GM21529 (cell line): ENCODE data around the gene NCBP3.
"Not testable (repeated sequence)": the region's sequence is repeated elsewhere in the genome, so short reads cannot be mapped to it uniquely, and the experiment has no call there.

Source experiments
- ATAC-seq: cut with Tn5 transposase; IDR thresholded peaks from one replicate; pipeline ENCODE4 v1.9.1; 2021; ENCODE audit not compliant: unreplicated experiment

NCBP3 gene

GRCh38 chr17:3848229-3848835 lies 2.3 kb upstream of the NCBP3 start:
- ATAC-seq: no peak

DNA sequence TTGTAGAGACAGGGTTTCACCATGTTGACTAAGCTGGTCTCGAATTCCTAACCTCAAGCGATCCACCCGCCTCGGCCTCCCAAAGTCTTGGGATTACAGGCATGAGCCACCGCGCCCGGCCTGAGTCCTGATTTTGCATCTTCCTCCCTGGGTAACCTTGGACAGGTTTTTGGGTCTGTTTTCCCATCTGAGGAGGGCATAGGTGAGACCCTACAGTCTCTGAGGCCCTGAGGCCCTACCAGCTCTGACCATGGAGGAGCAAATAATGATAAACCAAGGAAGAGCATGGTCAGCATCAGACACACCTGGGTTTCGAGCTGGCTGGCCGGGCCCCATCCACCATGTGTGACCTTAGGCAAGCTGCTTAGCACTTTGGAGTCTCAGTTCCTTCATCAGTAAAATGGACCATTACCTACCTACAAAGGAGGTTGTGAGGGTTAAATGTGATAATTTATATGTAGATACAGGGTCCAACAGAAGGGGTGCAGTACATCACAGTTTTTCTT lies 1.2 kb upstream of the NCBP3 start:
- ATAC-seq: no peak

DNA sequence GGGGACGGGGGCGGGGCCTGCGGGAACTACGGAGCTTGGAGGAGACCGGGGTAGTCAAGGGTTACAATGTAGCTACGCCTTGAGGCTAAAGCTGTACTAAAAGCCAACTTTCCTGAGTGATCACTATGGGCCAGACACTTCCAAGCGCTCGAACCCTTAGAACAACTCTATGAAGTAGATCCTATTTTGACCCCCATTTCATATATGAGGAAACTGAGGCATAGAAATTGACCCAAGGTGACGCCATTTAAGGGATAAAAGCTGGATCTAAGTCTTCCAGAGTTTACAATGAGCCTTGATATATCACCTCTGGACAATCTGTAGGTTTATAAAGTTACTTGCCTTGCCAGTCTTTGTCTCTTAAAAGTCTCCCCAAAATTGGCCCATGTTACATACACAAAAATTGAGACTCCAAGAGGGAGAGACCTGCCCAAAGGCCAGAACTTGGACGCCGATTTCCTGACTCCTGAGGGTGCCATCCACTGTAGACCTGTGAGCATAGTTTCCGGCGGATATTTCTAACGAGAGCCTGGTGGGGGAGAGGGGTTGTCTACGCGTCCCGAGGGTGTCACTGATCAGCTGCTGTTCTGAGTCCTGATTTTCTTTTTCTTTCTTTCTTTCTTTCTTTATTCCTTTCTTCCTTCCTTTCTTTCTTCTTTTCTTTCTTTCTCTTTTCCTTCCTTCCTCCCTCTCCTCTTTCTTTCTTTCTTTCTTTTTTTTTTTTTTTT lies 555 bp upstream of the NCBP3 start:
- ATAC-seq: no peak

DNA sequence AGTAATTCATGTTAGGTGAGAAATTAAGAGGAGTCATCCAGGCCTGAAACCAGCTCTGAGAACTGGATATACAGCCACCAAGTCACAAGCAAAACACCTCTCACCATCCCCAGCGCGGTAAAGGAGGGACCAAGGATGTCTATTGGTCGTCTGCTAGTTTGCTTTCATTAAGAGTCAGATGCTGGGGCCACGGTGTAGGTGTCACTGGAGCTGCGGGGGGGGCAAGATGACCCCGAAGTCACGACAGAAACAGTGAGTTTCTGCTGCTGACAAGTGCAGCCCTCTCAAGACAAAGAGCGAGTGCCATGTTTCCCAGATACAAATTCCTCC lies 790 bp downstream of the NCBP3 start:
- peak; percentile 17 for ATAC-seq

GRCh38 chr17:3844556-3844955 lies 1.5 kb downstream of the NCBP3 start:
- ATAC-seq: not testable (repeated sequence)

DNA sequence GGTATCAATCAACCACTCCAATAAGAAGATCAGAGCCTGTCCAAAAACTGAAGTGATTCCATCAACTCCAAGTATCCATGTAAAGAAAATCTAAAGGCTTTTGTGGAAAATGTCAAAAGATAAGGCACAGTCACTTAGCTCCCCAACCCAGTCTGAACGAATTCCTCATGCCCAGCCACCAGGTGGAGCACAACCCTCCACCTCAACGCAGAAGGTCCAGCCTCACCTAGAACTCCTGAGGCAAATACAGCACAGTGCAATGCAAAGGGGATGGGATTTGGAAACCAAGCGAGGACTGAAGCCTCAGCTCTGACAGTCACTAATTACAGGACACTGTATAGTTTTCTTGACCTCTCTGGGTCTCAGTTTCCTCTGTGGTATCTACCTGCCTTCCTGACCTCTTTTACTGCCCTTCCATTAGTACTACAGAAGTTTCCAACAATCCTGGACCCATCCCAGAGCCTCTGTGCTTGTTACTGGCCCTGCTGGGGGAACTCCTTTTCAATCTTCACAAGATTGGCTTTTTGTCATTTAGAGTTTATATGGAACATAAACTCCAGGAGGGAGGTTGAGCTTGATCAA lies 2.0 kb downstream of the NCBP3 start:
- no peak for ATAC-seq

DNA sequence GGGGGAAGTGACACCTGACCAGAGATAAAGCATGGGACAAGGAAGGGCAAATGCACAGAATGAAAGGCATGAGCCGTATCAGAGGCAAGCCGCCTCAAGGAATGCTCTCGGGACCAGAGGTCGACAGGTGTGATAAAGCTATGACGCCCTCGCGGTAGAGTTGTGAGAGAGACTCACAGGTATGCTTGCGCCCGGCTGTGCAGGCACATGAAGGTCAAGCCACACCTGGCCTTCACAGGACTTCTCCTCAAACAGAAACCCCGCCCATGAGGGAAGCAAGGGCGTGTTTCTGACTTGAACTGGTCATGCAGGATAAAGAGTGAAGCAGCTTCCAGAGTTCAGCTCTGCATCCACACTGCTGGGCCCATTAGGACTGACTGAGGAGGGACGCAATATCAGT lies 7.8 kb downstream of the NCBP3 start:
- ATAC-seq: no peak

- ATAC-seq: no peak
Measured at GRCh38 chr17:3836551-3836950, 9.5 kb downstream of the NCBP3 start.

DNA sequence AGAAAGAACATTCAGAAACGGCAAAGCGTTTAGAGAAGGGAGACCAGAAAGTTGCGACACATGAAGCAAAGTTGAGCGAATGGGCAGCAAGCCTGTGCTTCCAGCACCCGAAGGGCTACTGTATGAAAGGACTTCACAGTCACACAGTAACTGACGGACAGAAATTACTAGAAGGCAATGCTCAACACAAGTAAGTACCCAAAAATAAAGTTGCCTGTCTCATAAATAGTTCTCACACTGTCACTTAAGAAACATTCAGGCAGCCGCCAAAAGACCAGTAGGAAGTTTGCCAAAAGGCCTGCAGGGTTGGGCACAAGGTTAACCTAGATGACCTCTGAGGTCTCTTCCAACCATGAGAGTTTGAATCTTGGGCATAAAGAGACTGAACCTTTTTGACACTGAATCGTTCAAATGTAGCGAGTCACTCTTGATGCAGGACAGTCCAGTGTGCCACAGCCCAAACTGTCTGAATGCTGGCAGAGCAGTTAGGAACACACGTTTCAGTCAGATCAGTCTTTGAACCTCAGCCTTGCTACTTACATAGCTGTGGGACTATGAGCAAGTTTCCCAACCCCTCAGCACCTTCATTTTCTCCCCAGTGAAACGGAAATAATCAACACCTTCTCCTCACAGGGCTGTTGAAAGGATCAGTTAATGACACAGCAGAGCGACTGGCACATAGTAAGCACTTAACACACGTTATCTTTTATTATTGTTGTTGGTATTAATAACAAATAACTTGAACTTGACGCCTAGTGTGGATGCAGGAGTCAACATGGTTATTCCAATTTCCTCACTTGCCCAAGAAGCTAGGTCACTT lies 10.4 kb downstream of the NCBP3 start:
- ATAC-seq: no peak

- no peak for ATAC-seq
Measured at GRCh38 chr17:3834811-3835210, 11.2 kb downstream of the NCBP3 start.

DNA sequence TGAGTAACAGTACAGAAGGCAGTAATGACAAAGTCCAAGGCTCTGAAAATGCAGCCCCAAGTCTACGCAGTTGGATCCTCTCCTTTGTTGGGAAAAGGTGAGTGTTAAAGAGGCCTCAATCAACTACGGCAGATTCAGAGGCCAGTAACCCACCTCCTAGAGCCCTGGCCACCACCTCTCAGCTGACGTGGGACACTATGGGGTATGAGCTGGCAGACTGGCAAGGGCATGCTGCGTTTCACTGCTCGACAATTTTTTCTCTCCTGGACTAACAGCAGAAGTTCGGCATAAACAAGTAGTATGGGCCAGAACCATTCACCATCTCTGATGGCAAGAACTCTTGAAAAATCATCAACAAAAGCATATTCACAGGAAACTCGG lies 17.2 kb downstream of the NCBP3 start:
- no peak for ATAC-seq

DNA sequence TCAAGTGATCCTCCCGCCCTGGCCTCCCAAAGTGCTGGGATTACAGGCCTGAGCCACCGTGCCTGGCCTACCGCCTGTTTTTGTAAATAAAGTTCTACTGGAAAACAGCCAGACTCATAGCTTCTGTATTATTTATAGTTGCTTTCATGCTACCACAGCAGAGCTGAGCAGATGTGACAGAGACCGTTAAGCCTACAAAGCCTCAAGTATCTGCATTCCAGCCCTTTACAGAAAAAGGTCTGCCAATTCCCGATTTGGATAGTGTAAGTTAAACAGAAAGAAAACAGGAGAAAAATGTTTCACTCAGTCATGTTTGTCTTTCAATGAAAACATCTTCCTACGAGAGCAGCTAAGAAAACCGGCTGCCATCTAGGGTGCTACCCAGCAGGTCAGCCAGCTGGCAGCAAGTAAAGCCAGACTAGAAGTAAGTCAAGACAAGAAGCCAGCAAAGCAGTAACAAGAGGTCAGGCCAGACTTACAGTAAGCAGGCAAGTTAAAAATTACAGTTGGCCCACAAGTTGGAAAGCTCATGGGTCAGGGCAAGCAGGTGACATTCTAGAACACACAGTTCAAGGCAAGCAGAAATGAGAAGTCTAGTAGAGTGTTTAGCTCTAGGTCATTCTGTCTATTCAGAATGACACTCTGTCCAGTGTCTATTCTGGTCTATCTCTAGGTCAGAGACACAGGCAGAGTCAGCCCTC lies 17.7 kb downstream of the NCBP3 start:
- no peak for ATAC-seq

DNA sequence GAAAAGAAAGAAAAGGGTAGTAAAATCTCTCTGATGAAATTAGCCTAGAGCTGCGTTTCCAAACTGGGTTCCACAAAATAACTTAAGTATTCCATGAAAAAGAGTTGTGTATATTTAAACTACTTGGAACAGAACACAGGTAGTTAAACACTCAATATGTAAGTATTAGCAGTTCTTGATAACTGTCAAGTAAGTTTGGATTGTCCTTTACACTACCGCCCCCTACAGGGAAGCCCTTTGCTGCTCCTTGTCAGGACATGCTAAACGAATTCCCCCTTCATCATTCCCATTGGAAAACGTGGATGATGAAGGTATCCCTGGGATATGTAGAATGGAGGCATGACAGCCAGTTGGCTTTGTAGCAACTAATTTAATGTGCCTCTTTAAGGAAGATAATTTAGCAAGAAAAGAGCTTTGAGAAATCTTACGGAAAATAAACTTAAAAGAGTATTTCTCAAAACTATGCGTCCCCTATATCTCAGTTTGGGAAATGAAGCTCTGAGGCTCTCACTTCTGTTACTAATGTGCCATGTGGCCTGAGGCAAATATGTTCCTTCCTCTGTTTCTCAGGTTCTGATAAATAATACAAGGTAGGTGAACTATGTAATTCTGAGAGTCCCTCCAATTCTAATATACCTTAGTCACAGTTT lies 18.8 kb downstream of the NCBP3 start:
- no peak for ATAC-seq

- no peak for ATAC-seq
Measured at GRCh38 chr17:3826191-3826590, 19.9 kb downstream of the NCBP3 start.

- ATAC-seq: no peak
Measured at GRCh38 chr17:3821101-3821500, 24.9 kb downstream of the NCBP3 start.

GRCh38 chr17:3818786-3819185 lies 27.3 kb downstream of the NCBP3 start:
- no peak for ATAC-seq

DNA sequence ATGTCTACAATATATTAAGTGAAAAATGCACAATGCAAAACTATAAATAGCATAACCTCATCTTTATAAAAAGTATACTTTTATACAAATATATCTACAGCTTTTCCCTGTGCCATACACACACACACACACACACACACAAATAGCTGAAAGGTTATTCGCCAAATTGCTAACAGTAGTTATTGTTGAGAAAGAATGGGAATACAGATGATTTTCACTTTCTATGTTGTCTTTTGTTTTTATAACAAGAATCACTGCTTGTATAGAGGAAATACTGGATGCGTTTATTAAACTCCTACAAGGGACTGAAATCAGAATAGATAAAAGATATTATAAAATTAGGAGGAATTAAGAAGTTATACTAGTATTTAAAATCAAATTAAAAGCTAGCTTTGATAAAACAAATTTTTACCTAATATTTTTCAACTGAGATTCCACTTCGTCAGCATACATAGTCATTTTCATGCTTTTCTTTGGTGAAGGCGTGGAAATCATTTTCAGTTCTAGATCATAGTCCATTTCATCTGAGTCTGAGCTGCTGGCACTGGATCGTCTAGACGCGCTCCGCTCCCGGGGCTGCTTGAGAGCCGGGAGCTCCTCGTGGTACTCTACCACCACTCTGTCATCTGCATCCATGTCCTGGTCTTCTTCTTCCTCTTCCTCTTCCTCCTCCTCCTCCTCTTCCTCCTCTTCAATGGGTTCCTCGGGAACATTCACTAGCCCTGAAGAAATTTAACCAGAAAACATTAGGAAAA lies 28.0 kb downstream of the NCBP3 start:
- ATAC-seq: no peak

DNA sequence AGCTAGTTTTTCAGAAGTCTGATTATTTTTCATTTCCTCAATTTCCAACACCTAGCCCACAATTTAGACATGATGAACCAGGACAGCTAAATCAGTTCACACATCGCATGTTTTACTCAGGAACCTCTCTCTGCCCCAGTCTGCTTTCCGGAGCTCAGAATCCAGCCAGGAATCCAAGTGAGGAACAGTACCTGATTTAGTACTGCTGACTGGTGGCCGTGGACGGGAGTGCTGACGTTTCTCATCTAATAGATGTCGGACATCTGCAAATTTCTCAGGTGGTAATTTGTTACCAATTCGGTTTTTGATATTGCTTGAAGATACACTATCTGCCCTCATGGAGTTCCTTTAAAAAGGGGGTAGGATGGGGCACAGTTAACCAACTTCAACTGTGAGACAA lies 30.1 kb downstream of the NCBP3 start:
- no peak for ATAC-seq

DNA sequence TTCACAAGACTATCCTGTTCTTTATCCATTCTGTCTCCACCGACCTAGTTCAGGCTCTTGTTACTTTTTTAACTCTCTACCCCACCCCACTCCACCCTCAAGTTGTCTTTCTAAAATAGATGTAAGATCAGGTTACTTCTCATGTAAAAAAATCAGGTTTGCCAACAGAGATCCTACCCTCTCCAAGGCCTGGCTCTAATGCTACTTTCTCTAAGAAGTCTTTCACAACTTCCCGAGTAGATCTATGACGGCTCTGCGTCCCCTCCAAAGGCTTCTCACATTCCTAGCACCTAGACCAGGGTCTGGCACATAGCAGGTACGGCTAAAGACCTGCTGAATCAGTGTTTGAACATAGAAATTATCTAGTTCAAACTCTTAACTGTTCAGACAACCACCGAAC lies 30.9 kb downstream of the NCBP3 start:
- ATAC-seq: no peak

DNA sequence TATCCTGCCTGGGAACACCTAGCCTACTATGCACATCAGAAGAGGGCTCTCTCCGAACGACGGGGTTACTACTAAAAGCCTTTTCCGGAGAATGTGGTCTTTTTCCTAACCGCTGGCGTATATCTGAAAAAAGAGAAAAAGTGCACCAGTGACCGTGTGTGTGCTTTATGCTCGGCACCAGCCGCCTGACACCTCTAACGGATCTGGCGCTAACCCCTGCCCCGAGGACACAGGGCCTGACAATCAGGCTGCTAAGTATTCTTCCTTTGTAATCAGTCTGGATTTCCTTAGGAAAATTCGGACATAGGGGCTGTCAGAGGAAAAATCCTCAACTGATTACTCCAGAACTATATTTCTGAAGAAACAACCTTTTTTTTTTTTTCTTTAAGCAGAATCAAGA lies 31.7 kb downstream of the NCBP3 start:
- no peak for ATAC-seq
